ENCODE results near the gene PLCXD1.
"Not testable (repeated sequence)": the region's sequence is repeated elsewhere in the genome, so short reads cannot be mapped to it uniquely, and the experiment has no call there.

PLCXD1 gene

DNA sequence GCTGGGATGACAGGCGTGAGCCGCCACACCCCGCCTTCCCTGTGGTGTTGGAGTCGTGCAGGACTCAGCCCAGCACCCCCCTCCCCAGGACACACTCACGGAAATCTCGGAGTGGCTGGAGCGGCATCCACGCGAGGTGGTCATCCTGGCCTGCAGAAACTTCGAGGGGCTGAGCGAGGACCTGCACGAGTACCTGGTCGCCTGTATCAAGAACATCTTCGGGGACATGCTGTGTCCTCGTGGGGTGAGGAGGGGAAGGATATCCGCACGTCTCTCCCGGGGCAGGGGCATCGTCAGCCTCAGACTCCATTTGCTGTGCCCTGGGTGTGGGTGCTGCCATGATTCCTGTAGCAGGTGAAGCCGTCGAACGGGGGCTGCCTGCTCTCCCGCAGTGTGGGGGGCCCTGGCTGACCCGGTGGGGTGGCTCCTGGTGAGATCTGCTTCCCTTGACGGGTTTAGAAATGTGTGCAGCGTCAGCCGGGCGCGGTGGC is 10.3 kb downstream of the PLCXD1 start:
- in situ Hi-C loops (cut with HindIII; ENCODE audit: low sequenced_read_pairs), result no loop called here

DNA sequence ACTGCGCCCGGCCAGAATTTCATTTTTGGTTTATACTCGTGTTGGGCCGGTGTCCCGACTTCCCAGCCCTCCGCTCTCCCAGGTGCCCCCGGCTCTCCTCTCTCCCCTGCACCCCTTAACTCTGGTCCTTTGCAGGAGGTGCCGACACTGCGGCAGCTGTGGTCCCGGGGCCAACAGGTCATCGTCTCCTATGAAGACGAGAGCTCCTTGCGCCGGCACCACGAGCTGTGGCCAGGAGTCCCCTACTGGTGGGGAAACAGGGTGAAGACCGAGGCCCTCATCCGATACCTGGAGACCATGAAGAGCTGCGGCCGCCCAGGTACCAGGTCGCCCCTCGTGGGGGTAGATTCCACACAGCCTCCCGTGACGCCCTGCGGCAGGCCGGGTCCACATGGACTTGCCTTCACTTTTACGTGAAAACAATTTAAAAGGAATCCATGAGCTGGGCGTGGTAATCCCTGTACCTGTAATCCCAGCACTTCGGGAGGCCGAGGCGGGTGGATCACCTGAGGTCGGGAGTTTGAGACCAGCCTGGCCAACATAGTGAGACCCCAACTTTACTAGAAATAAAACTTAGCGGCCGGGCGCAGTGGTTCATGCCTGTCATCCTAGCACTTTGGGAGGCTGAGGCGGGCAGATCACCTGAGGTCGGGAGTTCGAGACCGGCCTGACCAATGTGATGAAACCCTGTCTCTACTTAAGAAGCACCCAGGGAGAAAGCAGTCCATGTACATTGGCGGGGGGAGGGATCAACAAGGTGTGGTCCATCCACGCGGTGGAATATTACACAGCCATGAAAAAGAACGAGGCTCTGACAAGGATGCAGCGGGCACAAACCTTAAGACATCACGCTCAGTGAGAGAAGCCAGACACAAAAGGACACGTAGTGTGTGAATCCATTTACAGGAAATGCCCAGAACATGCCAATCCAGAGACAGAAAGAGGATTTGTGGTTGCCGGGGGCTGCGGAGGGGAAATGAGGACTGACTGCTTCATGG is 12.0 kb downstream of the PLCXD1 start:
- in situ Hi-C loops (cut with HindIII; ENCODE audit: low sequenced_read_pairs), result no loop called here

DNA sequence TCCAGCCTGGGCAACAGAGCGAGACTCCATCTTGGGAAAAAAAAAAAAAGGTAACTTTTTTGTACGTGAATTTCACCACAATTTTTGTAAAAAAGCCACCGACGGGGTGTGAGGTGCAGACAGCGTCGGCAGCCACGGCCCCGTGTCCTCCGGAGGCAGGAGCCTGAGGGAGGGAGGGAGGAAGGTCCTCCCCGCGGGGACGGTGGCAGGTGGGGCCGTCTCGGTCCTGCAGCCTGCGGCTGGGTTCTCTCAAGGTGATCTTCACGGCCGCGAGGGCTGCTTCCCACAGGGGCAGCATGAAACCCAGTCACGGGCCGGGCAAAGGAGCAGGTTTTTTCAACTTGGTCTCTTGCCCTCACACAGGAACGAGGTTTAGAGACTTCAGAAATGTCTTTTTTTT is 14.0 kb downstream of the PLCXD1 start:
- in situ Hi-C loops (cut with HindIII; ENCODE audit: low sequenced_read_pairs), result no loop called here

DNA sequence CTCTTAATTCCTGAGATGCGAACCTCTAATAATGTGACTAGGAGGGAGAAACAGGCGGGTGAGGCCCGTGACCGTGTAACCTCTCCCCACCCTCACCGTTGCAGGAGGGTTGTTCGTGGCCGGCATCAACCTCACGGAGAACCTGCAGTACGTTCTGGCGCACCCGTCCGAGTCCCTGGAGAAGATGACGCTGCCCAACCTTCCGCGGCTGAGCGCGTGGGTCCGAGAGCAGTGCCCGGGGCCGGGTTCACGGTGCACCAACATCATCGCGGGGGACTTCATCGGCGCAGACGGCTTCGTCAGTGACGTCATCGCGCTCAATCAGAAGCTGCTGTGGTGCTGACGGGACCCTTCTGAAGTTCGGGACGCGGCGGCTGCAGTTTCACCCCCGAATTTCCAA is 17.8 kb downstream of the PLCXD1 start:
- in situ Hi-C loops (cut with HindIII; ENCODE audit: low sequenced_read_pairs), result no loop called here

DNA sequence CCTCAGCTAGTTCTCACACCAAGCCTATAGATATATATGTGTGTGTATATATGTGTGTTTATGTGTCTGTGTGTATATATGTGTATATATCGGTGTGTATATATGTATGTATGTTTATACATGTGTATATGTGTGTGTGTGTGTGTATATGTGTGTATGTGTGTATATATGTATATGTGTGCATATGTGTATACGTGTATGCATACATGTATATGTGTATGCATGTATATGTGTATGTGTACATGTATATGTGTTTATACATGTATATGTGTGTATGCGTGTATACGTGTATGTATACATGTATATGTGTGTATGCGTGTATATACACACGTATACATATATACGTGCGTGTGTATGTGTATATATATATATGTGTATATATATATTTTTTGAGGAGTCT is 19.2 kb downstream of the PLCXD1 start:
- in situ Hi-C loops (cut with HindIII; ENCODE audit: low sequenced_read_pairs), result no loop called here

DNA sequence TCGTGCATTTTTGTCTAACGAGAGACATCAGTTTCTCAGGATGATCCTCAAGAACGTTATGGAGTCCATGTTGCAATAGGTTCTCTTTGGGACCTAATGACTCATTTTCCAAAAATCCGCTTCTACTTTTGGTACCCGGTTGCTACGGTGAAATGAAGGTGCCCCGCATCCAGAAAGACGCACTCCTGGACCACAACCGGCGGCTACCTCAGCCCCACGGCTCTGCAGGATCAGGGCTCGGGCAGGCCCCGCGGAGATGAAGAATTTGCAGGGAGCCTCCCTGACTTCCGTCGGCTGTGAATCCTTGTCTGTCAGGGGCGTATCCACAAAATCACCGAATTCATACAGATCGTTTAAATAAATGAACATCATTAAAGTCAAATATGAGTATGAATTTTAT is 21.8 kb downstream of the PLCXD1 start:
- in situ Hi-C loops (cut with HindIII; ENCODE audit: low sequenced_read_pairs), result no loop called here

DNA sequence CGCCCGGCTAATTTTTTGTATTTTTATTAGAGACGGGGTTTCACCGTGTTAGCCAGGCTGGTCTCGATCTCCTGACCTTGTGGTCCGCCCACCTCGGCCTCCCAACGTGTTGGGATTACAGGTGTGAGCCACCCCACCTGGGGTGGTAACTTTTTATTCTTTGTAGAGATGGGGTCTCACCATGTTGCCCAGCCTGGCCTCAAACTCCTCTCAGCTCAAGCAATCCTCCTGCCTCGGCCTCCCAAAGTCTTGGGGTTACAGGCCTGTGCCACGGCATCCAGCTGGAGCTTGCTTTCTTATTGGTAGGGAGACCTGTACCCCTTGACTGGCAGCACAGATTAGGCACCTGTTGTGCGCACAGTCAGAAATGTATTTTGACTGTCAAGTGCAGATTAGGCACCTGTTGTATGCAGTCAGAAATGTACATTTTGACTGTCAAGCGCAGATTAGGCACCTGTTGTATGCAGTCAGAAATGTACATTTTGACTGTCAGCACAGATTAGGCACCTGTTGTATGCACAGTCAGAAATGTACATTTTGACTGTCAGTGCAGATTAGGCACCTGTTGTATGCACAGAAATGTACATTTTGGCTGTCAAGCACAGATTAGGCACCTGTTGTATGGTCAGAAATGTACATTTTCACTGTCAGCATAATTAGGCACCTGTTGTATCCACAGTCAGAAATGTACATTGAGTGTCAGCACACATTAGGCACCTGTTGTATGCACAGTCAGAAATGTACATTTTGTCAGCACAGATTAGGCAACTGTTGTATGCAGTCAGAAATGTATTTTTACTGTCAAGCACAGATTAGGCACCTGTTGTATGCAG is 24.8 kb downstream of the PLCXD1 start:
- in situ Hi-C loops (cut with HindIII; ENCODE audit: low sequenced_read_pairs), result not testable (repeated sequence)

DNA sequence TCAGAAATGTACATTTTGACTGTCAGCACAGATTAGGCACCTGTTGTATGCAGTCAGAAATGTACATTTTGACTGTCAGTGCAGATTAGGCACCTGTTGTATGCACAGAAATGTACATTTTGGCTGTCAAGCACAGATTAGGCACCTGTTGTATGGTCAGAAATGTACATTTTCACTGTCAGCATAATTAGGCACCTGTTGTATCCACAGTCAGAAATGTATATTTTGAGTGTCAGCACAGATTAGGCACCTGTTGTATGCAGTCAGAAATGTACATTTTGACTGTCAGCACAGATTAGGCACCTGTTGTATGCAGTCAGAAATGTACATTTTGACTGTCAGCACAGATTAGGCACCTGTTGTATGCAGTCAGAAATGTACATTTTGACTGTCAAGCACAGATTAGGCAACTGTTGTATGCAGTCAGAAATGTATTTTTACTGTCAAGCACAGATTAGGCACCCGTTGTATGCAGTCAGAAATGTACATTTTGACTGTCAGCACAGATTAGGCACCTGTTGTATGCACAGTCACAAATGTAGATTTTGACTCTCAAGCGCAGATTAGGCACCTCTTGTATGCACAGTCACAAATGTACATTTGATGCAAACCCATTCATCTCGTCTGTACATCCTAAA is 25.6 kb downstream of the PLCXD1 start:
- in situ Hi-C loops (cut with HindIII; ENCODE audit: low sequenced_read_pairs), result not testable (repeated sequence)

DNA sequence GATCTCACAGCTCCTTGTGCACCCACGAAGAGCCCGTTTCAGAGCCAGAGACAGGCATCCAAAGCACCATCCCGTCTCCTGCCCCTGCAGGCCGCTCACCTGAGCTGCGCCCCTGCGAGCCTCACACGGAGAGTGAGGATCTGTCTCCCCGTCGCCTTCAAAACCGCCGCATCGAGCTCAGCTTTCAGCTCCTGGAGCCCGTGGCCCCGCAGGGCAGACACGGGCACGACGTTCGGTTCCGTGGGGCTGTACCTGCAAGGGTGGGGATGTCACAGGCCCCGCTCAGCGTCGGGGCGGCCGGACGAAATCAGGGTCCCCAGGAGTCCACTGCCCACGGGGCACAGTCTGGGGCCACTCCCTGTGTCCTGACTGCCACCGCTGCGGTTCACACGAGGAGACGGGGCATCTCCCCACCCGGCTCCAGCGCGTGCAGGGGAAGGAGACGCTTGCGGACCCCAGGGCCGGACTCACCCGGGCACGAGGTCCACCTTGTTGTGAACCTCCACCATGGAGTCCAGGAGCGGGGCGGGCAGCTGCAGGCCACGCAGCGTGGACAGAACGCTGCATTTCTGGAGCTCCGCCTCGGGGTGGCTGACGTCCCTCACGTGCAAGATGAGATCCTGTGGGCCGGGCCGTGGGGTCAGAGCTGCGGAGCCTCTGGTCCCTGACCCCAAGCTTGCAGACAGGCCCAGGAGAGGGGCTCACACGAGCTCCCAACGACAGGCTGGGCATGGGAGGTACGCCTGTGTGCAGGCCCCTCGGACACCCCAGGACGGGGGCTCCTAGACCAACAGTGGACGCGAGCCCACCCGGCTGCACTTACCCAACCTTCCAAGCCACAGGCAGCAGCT is 26.3 kb downstream of the PLCXD1 start:
- in situ Hi-C loops (cut with HindIII; ENCODE audit: low sequenced_read_pairs), result no loop called here

DNA sequence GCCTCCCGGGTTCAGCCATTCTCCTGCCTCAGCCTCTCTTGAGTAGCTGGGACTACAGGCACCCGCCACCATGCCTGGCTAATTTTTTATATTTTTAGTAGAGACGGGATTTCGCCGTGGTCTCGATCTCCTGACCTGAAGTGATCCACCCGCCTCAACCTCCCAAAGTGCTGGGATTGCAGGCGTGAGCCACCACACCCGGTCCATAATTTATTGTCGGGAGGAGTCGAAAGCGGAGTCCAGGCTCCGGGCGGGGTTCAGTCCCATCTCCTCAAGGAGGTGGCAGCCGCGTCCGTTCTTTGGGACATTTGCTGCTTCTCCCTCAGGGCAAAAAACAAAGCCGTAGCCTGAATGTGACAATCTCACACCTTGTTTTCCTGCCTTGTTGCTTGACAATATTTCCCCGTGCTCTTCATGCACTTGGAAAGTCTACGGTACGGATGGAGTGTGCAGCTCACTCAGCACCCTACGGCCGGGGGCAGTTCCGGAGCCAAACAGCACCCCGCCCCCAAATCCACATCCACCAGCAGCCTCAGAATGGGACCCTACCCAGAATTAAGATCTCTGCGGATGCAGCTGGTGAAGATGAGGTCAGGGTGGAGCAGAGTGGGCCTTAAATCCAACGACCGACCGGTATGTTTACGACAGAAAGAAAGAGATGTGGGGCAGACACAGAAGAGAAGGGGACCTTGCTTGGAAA is 27.8 kb downstream of the PLCXD1 start:
- in situ Hi-C loops (cut with HindIII; ENCODE audit: low sequenced_read_pairs), result no loop called here

DNA sequence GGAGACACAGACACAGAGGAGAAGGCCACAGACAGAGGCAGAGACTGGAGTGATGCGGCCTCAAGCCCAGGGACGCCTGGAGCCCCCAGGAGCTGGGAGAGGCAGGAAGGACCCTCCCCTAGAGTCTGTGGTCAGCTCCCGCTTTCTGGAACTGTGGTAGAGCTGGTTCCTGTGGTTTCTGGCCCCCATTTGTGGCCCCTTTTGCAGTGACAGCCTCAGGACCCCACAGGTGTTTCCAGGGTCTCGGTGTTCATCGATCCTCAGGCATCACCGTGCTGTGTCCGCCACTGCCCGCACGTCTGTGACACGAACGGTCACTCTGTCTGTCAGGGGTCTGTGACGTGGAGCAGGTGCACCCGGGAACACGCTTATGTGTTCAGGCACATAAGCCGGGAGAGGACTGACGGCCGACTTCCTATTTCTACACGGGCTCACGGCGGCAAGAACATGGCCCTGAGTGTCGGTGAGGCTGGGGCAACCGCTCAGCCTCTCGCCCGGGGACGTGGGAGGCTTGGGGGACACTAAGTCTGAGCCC is 29.5 kb downstream of the PLCXD1 start:
- in situ Hi-C loops (cut with HindIII; ENCODE audit: low sequenced_read_pairs), result no loop called here

DNA sequence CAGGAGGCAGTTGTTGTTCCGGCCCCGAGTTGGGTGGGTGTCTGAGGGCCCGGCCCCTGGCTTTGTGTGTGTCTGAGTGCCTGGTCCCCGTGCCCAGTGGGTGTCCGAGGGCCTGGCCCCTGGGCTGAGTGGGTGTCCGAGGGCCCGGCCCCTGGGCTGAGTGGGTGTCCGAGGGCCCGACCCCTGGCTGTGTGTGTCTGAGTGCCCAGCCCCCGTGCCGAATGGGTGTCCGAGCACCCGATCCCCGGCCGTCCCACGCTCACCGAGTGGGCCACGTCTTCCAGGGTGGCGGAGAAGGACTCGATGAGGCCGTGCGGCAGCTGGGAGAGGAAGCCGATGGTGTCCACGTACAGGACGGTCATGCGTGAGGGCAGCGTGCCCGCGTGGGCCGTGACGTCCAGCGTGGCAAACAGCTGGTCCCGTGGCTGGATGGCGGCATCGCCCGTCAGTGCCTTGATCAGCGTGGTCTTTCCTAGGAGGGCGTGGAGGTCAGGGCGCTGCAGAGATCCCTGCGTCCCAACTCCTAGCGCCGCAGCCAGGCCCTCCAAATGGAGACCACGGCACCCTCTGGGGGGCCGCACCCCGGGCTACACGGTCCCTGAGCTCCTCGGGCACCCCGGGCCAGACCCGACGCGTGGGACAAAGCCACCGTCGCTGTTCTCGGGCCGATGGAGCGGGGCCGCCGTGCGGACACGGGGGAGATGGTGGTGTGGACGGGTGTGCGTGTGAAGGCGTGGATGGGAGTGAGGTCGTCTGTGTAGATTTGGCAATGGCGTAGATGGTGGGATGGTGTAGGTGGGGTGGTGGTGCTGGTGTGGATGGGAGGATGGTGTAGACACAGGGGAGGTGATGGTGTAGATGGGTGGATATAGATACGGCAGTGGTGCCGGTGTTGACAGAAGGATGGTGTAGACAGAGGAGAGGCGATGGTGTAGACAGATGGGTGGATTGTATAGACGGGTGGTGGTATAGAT is 30.3 kb downstream of the PLCXD1 start:
- in situ Hi-C loops (cut with HindIII; ENCODE audit: low sequenced_read_pairs), result no loop called here

DNA sequence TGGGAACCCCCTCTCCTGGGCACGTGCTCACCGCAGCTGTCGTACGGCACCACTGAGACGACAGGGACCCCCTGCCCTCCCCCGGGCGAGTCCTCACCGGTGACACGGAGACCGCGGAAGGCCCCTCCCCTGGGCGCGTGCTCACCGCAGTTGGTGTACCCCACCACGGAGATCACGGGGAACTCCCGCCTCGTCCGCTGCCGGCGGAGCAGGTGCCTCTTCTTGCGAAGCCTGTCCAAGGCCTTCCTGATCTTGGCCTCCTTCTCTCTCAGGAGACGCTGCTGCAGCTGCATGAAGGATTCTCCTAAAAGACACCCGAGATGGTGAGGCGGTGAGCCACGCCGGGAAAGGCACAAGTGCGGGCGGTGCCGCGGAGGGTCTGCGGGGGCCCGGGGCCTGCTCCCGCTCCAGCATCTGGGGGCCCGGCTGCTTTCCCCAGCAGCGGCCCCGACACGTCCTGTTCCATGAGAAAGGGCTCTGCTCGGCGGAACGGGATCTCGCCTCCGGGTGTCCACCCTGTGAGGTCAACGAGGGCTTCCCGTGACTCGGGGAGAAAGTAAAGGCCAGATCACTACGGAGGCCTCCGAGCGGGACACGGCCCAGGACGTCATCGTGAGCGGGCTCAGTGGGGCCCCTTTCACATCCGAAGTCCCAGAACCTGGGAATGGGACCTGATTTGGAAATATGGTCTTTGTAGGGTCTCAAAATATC is 31.6 kb downstream of the PLCXD1 start:
- in situ Hi-C loops (cut with HindIII; ENCODE audit: low sequenced_read_pairs), result no loop called here

DNA sequence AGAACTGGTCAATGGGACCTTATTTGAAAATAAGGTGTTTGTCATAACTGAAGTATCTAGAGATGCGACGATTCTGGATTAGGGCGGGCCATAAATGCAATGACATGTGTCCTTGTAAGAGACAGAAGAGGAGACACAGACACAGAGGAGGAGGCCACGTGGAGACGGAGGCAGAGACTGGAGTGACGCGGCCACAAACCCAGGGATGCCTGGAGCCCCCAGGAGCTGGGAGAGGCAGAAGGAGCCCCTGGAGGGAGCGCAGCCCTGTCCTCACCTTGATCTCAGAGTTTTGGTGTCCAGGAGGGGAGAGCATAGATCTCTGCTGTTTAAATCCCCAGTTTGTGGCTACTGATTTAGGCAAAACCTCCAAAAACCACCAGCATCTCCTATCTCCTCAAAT is 32.4 kb downstream of the PLCXD1 start:
- in situ Hi-C loops (cut with HindIII; ENCODE audit: low sequenced_read_pairs), result no loop called here

DNA sequence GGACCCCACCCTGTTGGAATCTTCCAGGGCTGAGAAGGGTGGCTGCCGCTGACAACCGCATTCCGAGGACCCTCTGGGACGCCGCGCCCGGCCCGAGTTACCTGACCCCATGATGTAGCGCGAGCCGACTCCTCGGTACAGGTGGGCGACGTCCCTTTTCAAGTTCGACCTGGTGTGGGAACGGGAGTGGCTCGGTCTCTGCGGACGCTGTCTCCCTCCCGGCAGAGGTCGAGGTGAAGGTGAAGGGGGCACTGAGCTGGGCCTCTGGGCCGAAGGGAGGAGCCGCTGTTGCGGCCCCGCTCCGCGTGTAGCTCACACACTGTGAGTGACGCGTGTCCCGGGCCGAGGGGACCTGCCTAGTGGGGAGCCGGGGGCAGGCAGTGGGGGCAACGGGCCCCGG is 32.9 kb downstream of the PLCXD1 start:
- in situ Hi-C loops (cut with HindIII; ENCODE audit: low sequenced_read_pairs), result no loop called here

DNA sequence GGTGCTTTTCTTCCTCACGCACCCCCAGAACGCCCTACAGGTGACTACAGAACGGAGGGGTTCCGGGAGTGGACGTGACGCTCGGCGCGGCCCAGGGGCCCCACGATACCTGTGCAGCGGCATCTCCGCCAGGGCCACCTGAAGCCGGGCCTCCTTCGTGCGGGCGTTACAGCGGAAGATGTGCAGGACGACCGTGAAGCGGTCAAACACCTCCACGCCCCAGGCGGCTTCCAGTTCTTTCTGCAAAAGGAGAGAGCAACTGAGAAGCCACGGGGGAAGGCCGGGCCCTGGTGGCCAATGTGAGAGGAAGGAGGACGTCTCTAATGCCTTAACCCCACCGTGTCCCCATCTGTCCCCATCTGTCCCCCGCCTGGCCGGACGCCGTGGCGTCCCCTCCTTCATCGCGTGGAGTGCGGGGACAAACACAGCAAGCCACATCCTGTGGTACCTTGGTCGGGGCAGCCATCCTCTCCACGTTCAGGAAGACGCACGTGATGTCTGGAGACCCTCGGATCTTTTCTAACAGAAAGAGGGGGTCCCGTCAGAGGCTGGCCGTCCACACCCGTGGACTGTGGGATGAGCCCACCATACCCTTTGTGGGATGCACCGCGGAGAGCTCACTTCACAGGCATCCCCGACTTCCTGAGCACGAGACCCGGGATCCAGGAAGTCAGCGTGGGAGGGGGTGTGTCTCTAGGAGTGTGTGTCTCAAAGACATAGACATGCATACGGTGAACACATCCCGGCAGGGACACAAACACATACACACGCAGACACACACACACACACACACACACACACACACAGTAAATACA is 33.8 kb downstream of the PLCXD1 start:
- in situ Hi-C loops (cut with HindIII; ENCODE audit: low sequenced_read_pairs), result no loop called here
